Activated T-cell treated with anti-CD3 and anti-CD28 coated beads for 24 hours (primary cell): Measurements from ENCODE around the gene FAM107B.

Experiments
- DNase-seq: peaks from one replicate; pipeline ENCODE4 v3.0.0-alpha.2; 2020; ENCODE audit warnings: low read depth

Gene FAM107B

DNA sequence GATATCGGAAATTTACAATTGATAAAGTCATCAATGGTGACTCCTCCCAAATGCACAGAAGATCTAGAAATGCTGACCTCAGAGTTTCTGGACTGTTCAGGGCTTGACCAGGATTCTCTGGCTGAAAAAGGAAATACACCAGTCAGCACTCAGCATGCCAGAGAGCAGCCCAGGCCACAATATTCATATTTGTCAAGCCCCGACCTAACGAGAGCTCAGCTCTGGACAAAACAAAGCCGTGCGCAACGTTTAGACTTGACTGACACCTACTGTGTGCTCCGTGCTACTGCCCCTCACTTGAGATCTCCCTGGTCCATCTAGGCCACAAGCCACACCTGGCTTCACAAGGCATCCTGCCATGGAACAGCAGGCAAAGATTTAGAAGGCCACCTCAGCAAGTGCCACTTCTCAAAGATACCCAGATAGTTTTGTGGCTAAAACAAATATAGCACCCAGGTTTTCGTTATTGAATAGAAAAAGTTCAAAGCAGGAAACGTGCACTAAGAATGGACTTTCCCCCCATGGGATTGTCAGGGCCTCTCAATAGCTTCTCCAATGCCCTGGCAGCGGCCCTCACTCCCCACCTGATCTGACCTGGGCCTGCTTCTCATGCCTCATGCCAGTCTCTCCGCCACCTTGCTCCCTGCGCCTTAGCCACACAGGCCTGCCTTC is 218.3 kb downstream of the FAM107B start:
- no peak for DNase-seq

DNA sequence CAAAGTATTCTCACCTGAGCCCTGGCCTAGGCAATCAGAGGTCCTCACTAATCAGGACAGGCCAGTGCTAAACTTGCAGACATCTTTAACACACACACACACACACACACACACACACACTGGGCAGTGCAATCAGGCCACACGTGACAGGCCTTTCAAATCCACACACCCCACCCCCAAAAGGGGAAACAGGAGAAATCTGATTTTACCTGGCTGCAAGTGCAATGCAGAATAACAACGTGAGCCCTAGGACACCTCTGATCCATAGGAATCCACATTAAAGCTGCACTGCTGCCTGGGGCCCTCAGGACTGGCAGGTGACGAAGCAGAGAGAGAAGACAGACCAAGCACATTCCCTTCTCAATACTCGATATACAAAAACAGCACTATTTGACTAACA is 218.9 kb downstream of the FAM107B start:
- no peak for DNase-seq

GRCh38 chr10:14554491-14555205 is 220.0 kb downstream of the FAM107B start:
- no peak for DNase-seq

DNA sequence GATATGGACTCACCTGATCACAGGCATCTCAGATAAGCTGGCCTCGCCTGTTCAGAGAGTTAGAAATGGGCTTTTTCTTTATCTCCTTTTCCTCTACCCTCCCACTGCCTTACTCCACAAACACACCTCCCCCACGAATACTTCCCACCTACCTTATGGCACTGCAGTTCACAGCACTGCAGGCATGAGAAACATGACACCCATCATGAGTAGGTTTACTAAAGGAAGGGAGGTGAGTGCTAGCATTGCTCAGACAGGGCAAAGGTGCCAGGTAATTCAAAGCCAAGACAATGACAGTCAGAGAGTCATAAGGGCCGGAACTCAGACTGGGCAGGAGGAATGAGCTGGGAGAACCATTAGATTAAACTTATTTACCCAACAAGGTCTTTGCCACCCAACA is 220.6 kb downstream of the FAM107B start:
- DNase-seq, result no peak

- no peak for DNase-seq
Measured at GRCh38 chr10:14553448-14553847, 221.2 kb downstream of the FAM107B start.

- no peak for DNase-seq
Measured at GRCh38 chr10:14552015-14552414, 222.7 kb downstream of the FAM107B start.

GRCh38 chr10:14550471-14550981 is 224.2 kb downstream of the FAM107B start:
- DNase-seq, result no peak

- DNase-seq, result no peak
Measured at GRCh38 chr10:14549496-14549895, 225.2 kb downstream of the FAM107B start.

GRCh38 chr10:14548970-14549369 is 225.7 kb downstream of the FAM107B start:
- DNase-seq, result no peak

- no peak for DNase-seq
Measured at GRCh38 chr10:14548474-14548873, 226.2 kb downstream of the FAM107B start.

GRCh38 chr10:14547816-14548215 is 226.9 kb downstream of the FAM107B start:
- no peak for DNase-seq

DNA sequence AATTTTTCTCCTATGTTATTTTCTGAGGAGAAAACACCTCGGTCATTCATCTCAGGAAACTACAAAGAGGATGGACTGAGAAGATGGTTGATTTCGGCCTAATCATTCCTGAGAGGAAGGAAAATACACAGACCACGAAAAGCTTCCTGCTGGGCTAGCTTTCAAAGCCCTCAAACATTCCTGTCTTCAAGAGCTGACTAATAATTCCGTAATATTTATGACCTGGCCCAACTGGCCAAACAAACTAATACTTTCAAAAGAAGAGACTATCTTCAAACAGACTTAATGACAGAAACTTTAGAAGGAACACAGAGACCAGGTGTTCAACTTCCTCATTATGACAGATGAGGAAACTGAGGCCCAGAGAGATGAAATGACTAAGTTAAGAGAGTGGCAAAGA is 228.9 kb downstream of the FAM107B start:
- DNase-seq, result no peak

GRCh38 chr10:14543904-14544210 is 230.8 kb downstream of the FAM107B start:
- no peak for DNase-seq

DNA sequence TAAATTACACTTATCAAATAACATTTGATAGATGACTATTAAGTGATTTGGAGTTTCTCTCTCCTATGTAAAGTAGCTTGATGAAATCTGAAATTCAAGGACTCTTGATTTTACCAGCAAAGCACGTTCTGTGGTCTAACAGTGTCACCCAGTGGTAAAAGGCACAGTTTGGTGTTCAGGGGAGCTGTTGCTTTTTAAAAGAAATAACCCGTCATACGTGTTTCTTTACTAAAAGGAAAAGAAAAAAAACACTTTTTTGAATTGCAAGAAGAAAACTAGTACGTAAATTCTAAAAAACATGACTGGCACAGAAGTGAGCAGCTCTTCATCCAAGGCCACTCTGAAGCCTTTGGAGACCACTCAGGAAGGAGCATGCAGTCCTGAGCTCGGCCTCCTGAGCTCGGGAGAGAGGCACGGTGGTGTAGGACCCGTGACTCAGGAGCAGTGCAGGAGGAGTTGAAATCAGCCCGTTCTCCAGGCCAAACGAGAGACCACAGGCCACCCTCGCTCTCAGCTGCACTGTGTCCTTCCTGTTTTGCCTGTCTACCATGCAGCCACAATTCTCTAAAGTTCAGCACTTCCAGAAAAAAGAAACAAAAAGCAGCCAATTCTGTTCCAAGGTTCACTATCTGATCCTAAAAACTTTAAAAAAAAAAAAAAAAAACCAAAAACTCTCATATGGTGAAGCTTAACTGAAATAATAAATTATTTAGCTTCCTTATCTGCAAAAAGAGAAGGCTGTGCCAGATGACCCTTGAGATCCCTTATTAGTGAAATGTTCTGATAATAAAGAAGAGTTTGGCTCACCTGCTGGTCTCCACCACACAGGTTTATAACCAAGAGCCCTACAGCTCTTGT is 231.4 kb downstream of the FAM107B start:
- DNase-seq, result no peak

DNA sequence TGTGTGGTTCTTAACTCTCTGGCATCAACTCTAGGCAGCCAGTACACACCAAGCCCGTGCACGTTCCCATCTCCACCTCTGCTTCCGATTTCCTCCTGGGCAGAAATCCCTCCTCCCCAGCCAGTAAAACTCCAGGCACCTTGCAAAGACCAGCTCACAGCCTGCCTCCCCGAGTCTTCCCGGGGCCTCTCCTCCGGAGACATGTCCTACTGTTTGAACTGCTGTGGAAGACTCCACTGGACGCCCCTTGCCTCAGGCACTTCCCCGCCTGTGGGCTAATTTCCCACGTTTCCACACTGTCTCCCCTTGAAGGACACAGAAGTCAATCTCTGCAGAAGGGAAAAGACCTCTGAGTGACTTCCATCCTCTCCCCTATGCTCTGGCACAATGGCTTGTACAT is 233.3 kb downstream of the FAM107B start:
- no peak for DNase-seq

GRCh38 chr10:14540611-14541010 is 234.1 kb downstream of the FAM107B start:
- DNase-seq, result no peak

DNA sequence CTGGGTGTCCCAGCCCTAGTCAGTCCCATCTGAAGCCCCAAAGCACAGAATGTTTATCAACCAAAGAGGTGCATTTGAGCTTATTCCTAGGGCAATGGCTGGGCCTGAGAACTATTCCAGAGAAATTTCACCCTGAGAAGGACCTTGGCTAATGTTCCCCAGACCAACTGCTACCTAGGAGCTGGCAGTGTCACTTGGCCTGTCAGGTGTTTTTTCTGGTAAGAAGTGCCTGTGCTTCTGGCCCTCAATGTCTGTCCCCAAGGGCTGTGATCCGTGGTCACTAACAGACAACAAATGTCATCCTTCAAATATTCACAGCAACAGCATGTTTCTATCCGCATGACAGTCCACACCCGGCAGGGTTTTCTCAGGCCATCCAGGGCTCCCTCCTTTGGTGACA is 234.6 kb downstream of the FAM107B start:
- DNase-seq, result no peak

GRCh38 chr10:14539176-14539575 is 235.5 kb downstream of the FAM107B start:
- DNase-seq, result no peak

DNA sequence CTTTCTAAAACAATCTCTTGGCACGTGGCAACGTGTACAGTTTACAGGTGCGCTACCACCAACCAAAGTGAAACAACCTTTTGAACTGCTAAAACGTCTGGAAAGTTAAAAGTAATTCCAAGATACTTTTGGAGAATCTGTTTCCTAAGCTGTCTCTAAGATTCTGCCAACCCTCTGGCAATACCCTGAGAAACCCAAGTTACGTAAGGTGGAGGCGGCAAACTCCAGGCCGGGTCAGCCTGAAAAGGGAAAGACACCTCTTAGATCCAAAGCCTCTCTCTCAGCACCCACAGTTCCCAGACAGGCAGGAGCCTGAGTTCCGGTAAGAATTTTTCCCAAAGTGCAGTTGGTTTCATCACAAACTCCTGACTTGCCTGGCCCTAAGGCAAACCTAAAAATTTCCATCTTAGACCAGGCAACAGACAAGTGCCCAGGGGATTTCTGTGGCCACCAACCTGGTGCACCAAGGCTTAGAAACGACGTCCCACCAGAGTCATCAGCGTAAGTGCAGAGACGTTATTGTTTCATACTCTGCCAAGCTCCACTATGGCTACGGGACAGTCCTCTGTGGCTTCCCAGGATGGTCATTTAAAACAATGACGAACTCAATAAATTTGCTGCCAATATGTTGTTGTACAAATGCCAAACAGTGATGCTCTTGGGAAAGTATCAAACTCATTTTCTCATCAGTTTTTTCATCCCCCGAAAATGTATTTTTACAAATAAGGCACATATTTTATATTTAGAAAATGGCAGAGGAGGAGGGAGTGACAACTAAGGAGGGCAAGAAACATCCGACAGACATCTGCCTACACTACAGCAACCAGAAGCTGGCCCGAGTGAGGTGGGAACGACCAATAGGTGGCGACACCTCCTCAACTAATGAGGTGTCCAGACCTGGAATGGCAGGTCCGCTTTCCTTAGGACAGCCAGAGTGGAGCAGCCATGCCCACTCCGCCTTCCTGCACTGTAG is 238.2 kb downstream of the FAM107B start:
- peak; percentile 40 for DNase-seq

DNA sequence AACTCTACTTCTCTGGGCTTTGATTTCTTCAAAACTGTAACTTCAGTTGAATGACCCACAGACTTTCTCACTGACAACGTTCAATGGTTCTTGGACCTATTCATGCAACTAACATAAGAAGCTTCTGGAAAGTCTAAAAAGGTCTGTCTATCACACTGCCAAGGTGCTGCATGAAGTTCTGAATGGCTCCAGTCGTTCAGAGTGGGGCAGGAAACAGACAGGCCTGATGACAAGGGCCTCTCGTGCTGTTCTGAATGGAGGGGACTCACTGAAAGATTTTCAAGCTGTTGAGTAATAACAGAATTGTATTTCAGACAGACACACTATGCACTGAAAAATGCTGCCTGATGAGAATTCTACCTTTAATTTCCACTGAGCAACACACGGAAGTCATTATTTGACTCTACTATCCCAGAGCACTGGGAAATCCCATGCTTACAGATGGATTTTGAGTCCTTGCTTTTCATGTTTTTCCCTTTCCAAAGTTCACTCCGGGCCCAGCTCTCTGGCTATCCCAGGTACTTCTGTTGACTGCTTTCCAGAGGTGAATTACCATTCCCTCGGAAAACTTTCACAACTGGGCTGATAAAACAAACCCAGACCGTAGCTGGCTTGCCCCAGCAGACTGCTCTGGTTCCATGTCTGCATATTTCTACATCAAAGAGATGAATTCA is 239.1 kb downstream of the FAM107B start:
- no peak for DNase-seq

GRCh38 chr10:14534152-14534551 is 240.5 kb downstream of the FAM107B start:
- DNase-seq, result no peak
